Measurements from ENCODE around the gene PTPA. TPM values are rescaled to one million over a fixed set of nuclear protein-coding genes. Genes with fewer than 3 reads are reported as not detected.

PTPA gene
- 100 to 1,000 TPM in 2 of 8 experiments, 10 to 100 TPM in 6; 56.5 to 126 (median 95.6) TPM for total RNA-seq

GRCh38 chr9:129110740-129111527, at the start of gene PTPA, which contains the start of gene CRAT:
TSS of gene PTPA (plus strand) at chr9:129111415. CDS start at chr9:129111601, 186 bp downstream.
TSS of gene CRAT (minus strand) at chr9:129110793. CDS start at chr9:129110509, 284 bp downstream.
- peak within 1 kb of the TSS; percentile 49 to 86 (median 67) for H3K4me3 ChIP-seq
- 0 to 2% (median 0%) methylated on average over 6 to 12 of the region's 77 CpGs; no CpG with 5 or more reads in 6 of the 10 experiments for WGBS, 10 experiments
- in situ Hi-C loops (cut with MboI; ENCODE audit: low pct_unique_long_range_greater_than_20kb in 2 of 9, low sequenced_read_pairs in 9 of 9, unreplicated experiment in 9 of 9), result no loop called here
- H3K4me1 ChIP-seq (replicated peaks in 1 of 2), result peaks cover 4 to 5% of the 10 kb centered on the region in 2 donors
- peak; percentile 77 to 88 (median 82) for ATAC-seq (replicated peaks in 6 of 8)
- peak within 1 kb of the TSS; percentile 93 to 95 for H3K27ac ChIP-seq

DNA sequence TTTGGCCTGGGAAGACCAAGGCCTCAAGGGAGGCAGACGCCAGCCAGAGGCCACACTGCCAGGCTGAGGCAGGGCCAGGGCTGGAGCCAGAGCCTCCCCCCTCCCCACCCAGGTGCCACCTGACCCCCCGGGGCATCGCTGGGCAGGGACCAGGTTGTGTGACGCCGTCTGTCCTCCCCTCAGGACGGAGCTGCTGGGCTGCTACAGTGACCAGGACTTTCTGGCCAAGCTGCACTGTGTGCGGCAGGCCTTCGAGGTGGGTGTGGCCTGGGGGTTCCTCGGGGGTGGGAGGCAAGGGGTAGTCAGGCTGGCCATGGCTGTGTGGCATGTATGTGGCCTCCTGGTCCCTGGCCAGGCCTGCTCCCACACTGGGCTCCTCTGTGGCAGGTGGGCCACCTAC, 48.2 kb upstream of the PTPA start:
- H3K4me1 ChIP-seq (replicated peaks in 1 of 2), result no peaks in the 10 kb centered on the region
- no peak overlapping the region for H3K4me3 ChIP-seq
- H3K27ac ChIP-seq, result no peak overlapping the region
- no CpG with 5 or more reads among the region's 9 CpGs for WGBS, 10 experiments
- peak in 3 of 8 experiments; percentile 4 to 20 (median 20) for ATAC-seq (replicated peaks in 6 of 8)
- in situ Hi-C loops (cut with MboI; ENCODE audit: low pct_unique_long_range_greater_than_20kb in 2 of 9, low sequenced_read_pairs in 9 of 9, unreplicated experiment in 9 of 9), result no loop called here

GRCh38 chr9:129064499-129064908, 46.7 kb upstream of the PTPA start:
- WGBS, 10 experiments, result 87 to 100% (median 95%) methylated on average over 1 to 5 of the region's 8 CpGs; no CpG with 5 or more reads in 4 of the 10 experiments
- in situ Hi-C loops (cut with MboI; ENCODE audit: low pct_unique_long_range_greater_than_20kb in 2 of 9, low sequenced_read_pairs in 9 of 9, unreplicated experiment in 9 of 9), result no loop called here
- ATAC-seq (replicated peaks in 6 of 8), result no peak
- Histone ChIP-seq H3K27ac (no peak overlapping the region), H3K4me1 (replicated peaks in 1 of 2) (no peaks in the 10 kb centered on the region), H3K4me3 (no peak overlapping the region)

DNA sequence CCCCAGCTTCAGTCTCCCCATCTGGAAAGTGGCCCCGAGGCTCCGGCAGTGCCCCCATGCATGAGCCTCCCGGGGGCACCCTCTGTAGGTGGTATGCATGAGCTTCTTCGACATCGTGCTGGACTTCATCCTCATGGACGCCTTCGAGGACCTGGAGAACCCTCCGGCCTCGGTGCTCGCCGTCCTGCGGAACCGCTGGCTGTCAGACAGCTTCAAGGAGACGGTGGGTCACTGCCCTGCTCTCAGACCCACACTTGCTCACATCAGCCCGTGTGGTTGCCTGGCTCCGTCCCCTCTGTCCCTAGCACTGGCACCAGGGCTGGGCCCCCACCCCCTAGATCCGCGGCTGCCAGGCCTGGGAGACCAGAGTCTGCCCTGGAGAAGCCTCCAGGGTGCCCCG, 43.1 kb upstream of the PTPA start:
- in situ Hi-C loops (cut with MboI; ENCODE audit: low pct_unique_long_range_greater_than_20kb in 2 of 9, low sequenced_read_pairs in 9 of 9, unreplicated experiment in 9 of 9), result no loop called here
- 90 to 100% (median 97%) methylated on average over 2 to 11 of the region's 19 CpGs; no CpG with 5 or more reads in 7 of the 10 experiments for WGBS, 10 experiments
- H3K4me3 ChIP-seq, result no peak overlapping the region
- H3K4me1 ChIP-seq (replicated peaks in 1 of 2), result peaks cover 5 to 13% of the 10 kb centered on the region in 2 donors
- no peak overlapping the region for H3K27ac ChIP-seq
- ATAC-seq (replicated peaks in 6 of 8), result no peak

- H3K27ac ChIP-seq, result no peak overlapping the region
Measured at GRCh38 chr9:129068990-129069861, 42.0 kb upstream of the PTPA start.

GRCh38 chr9:129069862-129070641, 41.2 kb upstream of the PTPA start:
- peak in 2 of 8 experiments; percentile 4 to 7 for ATAC-seq (replicated peaks in 6 of 8)
- in situ Hi-C loops (cut with MboI; ENCODE audit: low pct_unique_long_range_greater_than_20kb in 2 of 9, low sequenced_read_pairs in 9 of 9, unreplicated experiment in 9 of 9), result no loop called here
- Histone ChIP-seq H3K4me3 (no peak overlapping the region), H3K27ac (no peak overlapping the region), H3K4me1 (replicated peaks in 1 of 2) (peaks cover 5 to 13% of the 10 kb centered on the region in 2 donors)
- WGBS, 10 experiments, result 83 to 100% (median 100%) methylated on average over 1 to 6 of the region's 26 CpGs; no CpG with 5 or more reads in 4 of the 10 experiments

More at GRCh38 chr9:129068990-129069861, 42.0 kb upstream of the PTPA start:
- 82 to 93% (median 87%) methylated on average over 3 to 14 of the region's 31 CpGs; no CpG with 5 or more reads in 6 of the 10 experiments for WGBS, 10 experiments
- ATAC-seq (replicated peaks in 6 of 8), result peak in 5 of 8 experiments; percentile 31 to 85 (median 48)
- in situ Hi-C loops (cut with MboI; ENCODE audit: low pct_unique_long_range_greater_than_20kb in 2 of 9, low sequenced_read_pairs in 9 of 9, unreplicated experiment in 9 of 9), result no loop called here
- no peak overlapping the region for H3K4me3 ChIP-seq
- peaks cover 5 to 13% of the 10 kb centered on the region in 2 donors for H3K4me1 ChIP-seq (replicated peaks in 1 of 2)

GRCh38 chr9:129070696-129071525, 40.3 kb upstream of the PTPA start:
- H3K4me1 ChIP-seq (replicated peaks in 1 of 2), result peaks cover 5 to 13% of the 10 kb centered on the region in 2 donors
- WGBS, 10 experiments, result 61 to 80% (median 76%) methylated on average over 3 to 5 of the region's 21 CpGs; no CpG with 5 or more reads in 6 of the 10 experiments
- no peak overlapping the region for H3K4me3 ChIP-seq
- H3K27ac ChIP-seq, result no peak overlapping the region
- ATAC-seq (replicated peaks in 6 of 8), result peak in 3 of 8 experiments; percentile 5 to 11 (median 6)
- in situ Hi-C loops (cut with MboI; ENCODE audit: low pct_unique_long_range_greater_than_20kb in 2 of 9, low sequenced_read_pairs in 9 of 9, unreplicated experiment in 9 of 9), result no loop called here

GRCh38 chr9:129071526-129072126, 39.6 kb upstream of the PTPA start:
- Histone ChIP-seq H3K4me1 (replicated peaks in 1 of 2) (peaks cover 5 to 13% of the 10 kb centered on the region in 2 donors), H3K4me3 (no peak overlapping the region), H3K27ac (no peak overlapping the region)
- in situ Hi-C loops (cut with MboI; ENCODE audit: low pct_unique_long_range_greater_than_20kb in 2 of 9, low sequenced_read_pairs in 9 of 9, unreplicated experiment in 9 of 9), result no loop called here
- WGBS, 10 experiments, result 27 to 66% (median 30%) methylated on average over 3 to 5 of the region's 10 CpGs; no CpG with 5 or more reads in 7 of the 10 experiments
- peak; percentile 22 to 98 (median 62) for ATAC-seq (replicated peaks in 6 of 8)

- Histone ChIP-seq H3K4me3 (no peak overlapping the region), H3K27ac (no peak overlapping the region)
Measured at GRCh38 chr9:129072171-129072570, 39.0 kb upstream of the PTPA start.

GRCh38 chr9:129073404-129073803, 37.8 kb upstream of the PTPA start:
- in situ Hi-C loops (cut with MboI; ENCODE audit: low pct_unique_long_range_greater_than_20kb in 2 of 9, low sequenced_read_pairs in 9 of 9, unreplicated experiment in 9 of 9), result no loop called here
- no peak for ATAC-seq (replicated peaks in 6 of 8)
- WGBS, 10 experiments, result 80 to 100% (median 95%) methylated on average over 1 to 4 of the region's 8 CpGs; no CpG with 5 or more reads in 2 of the 10 experiments
- peaks cover 5 to 13% of the 10 kb centered on the region in 2 donors for H3K4me1 ChIP-seq (replicated peaks in 1 of 2)
- no peak overlapping the region for H3K4me3 ChIP-seq
- H3K27ac ChIP-seq, result no peak overlapping the region

More at GRCh38 chr9:129072171-129072570, 39.0 kb upstream of the PTPA start:
- WGBS, 10 experiments, result 0 to 75% (median 40%) methylated on average over 2 to 7 of the region's 9 CpGs; no CpG with 5 or more reads in 3 of the 10 experiments
- peaks cover 5 to 13% of the 10 kb centered on the region in 2 donors for H3K4me1 ChIP-seq (replicated peaks in 1 of 2)
- in situ Hi-C loops (cut with MboI; ENCODE audit: low pct_unique_long_range_greater_than_20kb in 2 of 9, low sequenced_read_pairs in 9 of 9, unreplicated experiment in 9 of 9), result no loop called here
- ATAC-seq (replicated peaks in 6 of 8), result peak in 2 of 8 experiments; percentile 1 to 5

DNA sequence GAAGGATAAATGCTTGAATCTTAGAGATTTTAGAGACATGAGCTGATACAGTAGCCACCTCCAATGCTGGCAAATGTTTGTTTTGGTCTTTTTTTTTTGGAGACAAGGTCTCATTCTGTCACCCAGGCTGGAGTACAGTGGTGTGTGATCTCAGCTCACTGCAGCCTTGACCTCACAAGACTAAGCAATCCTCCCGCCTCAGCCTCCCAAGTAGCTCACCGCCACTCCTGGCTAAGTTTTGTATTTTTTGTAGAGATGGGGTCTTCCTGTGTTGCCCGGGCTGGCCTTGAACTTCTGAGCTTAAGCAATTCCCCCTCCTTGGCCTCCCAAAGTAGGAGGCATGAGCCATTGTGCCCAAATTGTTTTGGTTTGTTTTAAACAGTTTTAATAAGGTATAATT, 37.1 kb upstream of the PTPA start:
- Histone ChIP-seq H3K27ac (no peak overlapping the region), H3K4me1 (replicated peaks in 1 of 2) (peaks cover 5 to 13% of the 10 kb centered on the region in 2 donors), H3K4me3 (no peak overlapping the region)
- in situ Hi-C loops (cut with MboI; ENCODE audit: low pct_unique_long_range_greater_than_20kb in 2 of 9, low sequenced_read_pairs in 9 of 9, unreplicated experiment in 9 of 9), result no loop called here
- no peak for ATAC-seq (replicated peaks in 6 of 8)
- WGBS, 10 experiments, result 71 to 89% (median 80%) methylated on average over 1 to 3 of the region's 3 CpGs; no CpG with 5 or more reads in 6 of the 10 experiments
